PFSK-1 (cell line): ENCODE data around the gene SLC38A9.

Experiments used
- FOXP2 ChIP-seq: optimal IDR thresholded peaks from 2 replicates; pipeline ENCODE3; 2011; ENCODE audit warnings: borderline replicate concordance, control low read depth, inconsistent platforms; ENCODE audit not compliant: insufficient read depth; ENCODE audit errors: extremely low read length, extremely low read depth
- POLR2AphosphoS5 ChIP-seq: IDR thresholded peaks from 2 replicates; pipeline ENCODE4 v1.6.1; 2012; ENCODE audit warnings: low read depth, mild to moderate bottlenecking, control low read depth, low read length, moderate library complexity
- REST ChIP-seq, 2 experiments: IDR thresholded peaks; 2 replicates each; pipeline versions ENCODE4 v1.6.1 to v1.8.0; 2011 to 2012; ENCODE audit warnings: low read depth in 2 of 2, low read length in 2 of 2, control low read depth in 1 of 2, inconsistent platforms in 1 of 2, mild to moderate bottlenecking in 1 of 2, moderate library complexity in 1 of 2; ENCODE audit not compliant: insufficient read depth in 1 of 2
- SIN3A ChIP-seq: IDR thresholded peaks from 2 replicates; pipeline ENCODE4 v1.6.1; 2012; ENCODE audit warnings: mild to moderate bottlenecking, low read length, moderate library complexity, borderline replicate concordance; ENCODE audit not compliant: insufficient read depth
- TAF1 ChIP-seq: IDR thresholded peaks from 2 replicates; pipeline ENCODE4 v1.6.1; 2012; ENCODE audit warnings: low read length, control low read depth, borderline replicate concordance; ENCODE audit not compliant: insufficient read depth

The SLC38A9 gene

GRCh38 chr5:55750063-55750462, 37.9 kb upstream of the SLC38A9 start:
- no peak for TF ChIP-seq POLR2AphosphoS5

GRCh38 chr5:55749387-55749786, 37.3 kb upstream of the SLC38A9 start:
- TF ChIP-seq TAF1 (no peak), SIN3A (no peak), POLR2AphosphoS5 (no peak), FOXP2 (no peak), REST (IDR thresholded peaks at IDR 0.05; ENCODE audit: insufficient read depth in 1 of 2, low read depth in 2 of 2, low read length in 2 of 2) (no peak)

- TF ChIP-seq SIN3A (no peak), TAF1 (no peak), POLR2AphosphoS5 (no peak), FOXP2 (no peak), REST (IDR thresholded peaks at IDR 0.05; ENCODE audit: insufficient read depth in 1 of 2, low read depth in 2 of 2, low read length in 2 of 2) (no peak)
These were observed 35.7 kb upstream of the SLC38A9 start for GRCh38 chr5:55747778-55748318.

GRCh38 chr5:55742778-55743177, 30.7 kb upstream of the SLC38A9 start:
- TF ChIP-seq REST (IDR thresholded peaks at IDR 0.05; ENCODE audit: insufficient read depth in 1 of 2, low read depth in 2 of 2, low read length in 2 of 2) (no peak), FOXP2 (no peak), POLR2AphosphoS5 (no peak), TAF1 (no peak), SIN3A (no peak)

GRCh38 chr5:55737793-55738192, 25.7 kb upstream of the SLC38A9 start, which contains the start of gene DDX4:
DDX4 (plus strand) TSS chr5:55738061; CDS start chr5:55738964, 903 bp downstream.
- TF ChIP-seq POLR2AphosphoS5 (no peak), REST (IDR thresholded peaks at IDR 0.05; ENCODE audit: insufficient read depth in 1 of 2, low read depth in 2 of 2, low read length in 2 of 2) (no peak), FOXP2 (no peak), SIN3A (no peak), TAF1 (no peak)
